Right atrium auricular region (tissue), 2 donors: Measurements from ENCODE around the gene CNGA3. TPM values are rescaled to one million over a fixed set of nuclear protein-coding genes. Genes with fewer than 3 reads are reported as not detected.
"Not testable (repeated sequence)": the region's sequence is repeated elsewhere in the genome, so short reads cannot be mapped to it uniquely, and the experiment has no call there.

Experiments used
- DNase-seq: peaks from one replicate; pipeline ENCODE4 v3.0.0-alpha.2; 2019; ENCODE audit warnings: low spot score
- H3K27ac ChIP-seq, 2 donors: fragments of 200-600 bp; sonication (generic); 1 replicate in 1 of 2; 2 replicates in 1 of 2; pipeline ENCODE4 v1.5.1; 2016 to 2019
- H3K27me3 ChIP-seq, 2 donors: fragments of 200-600 bp; sonication (generic); one replicate each; pipeline versions ENCODE4 v1.5.1 to v1.6.0; 2017 to 2019
- H3K36me3 ChIP-seq: fragments of 200-600 bp; sonication (generic); one replicate; pipeline ENCODE4 v1.5.1; 2016
- H3K4me1 ChIP-seq, 2 donors: fragments of 200-600 bp; sonication (generic); one replicate each; pipeline versions ENCODE4 v1.5.1 to v1.6.0; 2017 to 2019
- H3K4me3 ChIP-seq, 2 donors: fragments of 200-600 bp; sonication (generic); 1 replicate in 1 of 2; 2 replicates in 1 of 2; pipeline ENCODE4 v1.5.1; 2017 to 2019; ENCODE audit warnings: mild to moderate bottlenecking in 1 of 2, moderate library complexity in 1 of 2
- H3K9me3 ChIP-seq, 2 donors: fragments of 200-600 bp; sonication (generic); one replicate each; pipeline ENCODE4 v1.5.1; 2019
- CTCF ChIP-seq, 2 donors: fragments of 200-600 bp; sonication (generic); IDR thresholded peaks; one replicate each; pipeline ENCODE4 v1.5.1; 2019; ENCODE audit warnings: antibody characterized with exemption in 2 of 2
- total RNA-seq, 2 donors: library from RNA; depleted of rRNA; stranded (reverse); fragments of >200 nt; gene quantifications; one replicate each; pipeline ENCODE4 v1.1.0, GENCODE V29; 2016

Gene CNGA3
- total RNA-seq, 2 donors from 2014 or later = not detected

- no peak for TF ChIP-seq CTCF (IDR thresholded peaks at IDR 0.05)
- no peaks in the 10 kb centered on the region for H3K9me3 ChIP-seq
Measured at GRCh38 chr2:98404556-98405250, 58.4 kb downstream of the CNGA3 start.

GRCh38 chr2:98405301-98405700 lies 59.0 kb downstream of the CNGA3 start:
- Histone ChIP-seq H3K4me1 (no peaks in the 10 kb centered on the region), H3K27me3 (no peaks in the 10 kb centered on the region), H3K27ac (no peak overlapping the region), H3K36me3 (no peaks in the 10 kb centered on the region), H3K9me3 (no peaks in the 10 kb centered on the region), H3K4me3 (no peak overlapping the region)
- no peak for DNase-seq
- no peak for TF ChIP-seq CTCF (IDR thresholded peaks at IDR 0.05)

More at GRCh38 chr2:98404556-98405250, 58.4 kb downstream of the CNGA3 start:
- Histone ChIP-seq H3K36me3 (no peaks in the 10 kb centered on the region), H3K4me3 (no peak overlapping the region), H3K27me3 (no peaks in the 10 kb centered on the region), H3K27ac (no peak overlapping the region), H3K4me1 (no peaks in the 10 kb centered on the region)
- DNase-seq = no peak

GRCh38 chr2:98408155-98408554 lies 61.9 kb downstream of the CNGA3 start:
- no peaks in the 10 kb centered on the region for H3K9me3 ChIP-seq
- H3K4me3 ChIP-seq = no peak overlapping the region
- DNase-seq = no peak
- no peaks in the 10 kb centered on the region for H3K27me3 ChIP-seq
- no peaks in the 10 kb centered on the region for H3K36me3 ChIP-seq
- H3K4me1 ChIP-seq = no peaks in the 10 kb centered on the region
- no peak overlapping the region for H3K27ac ChIP-seq
- TF ChIP-seq CTCF (IDR thresholded peaks at IDR 0.05) = no peak

GRCh38 chr2:98412751-98413458 lies 66.6 kb downstream of the CNGA3 start:
- no peaks in the 10 kb centered on the region for H3K9me3 ChIP-seq
- no peaks in the 10 kb centered on the region for H3K36me3 ChIP-seq
- no peaks in the 10 kb centered on the region for H3K27me3 ChIP-seq
- peak in 1 of 2 donors; percentile 83 for TF ChIP-seq CTCF (IDR thresholded peaks at IDR 0.05)
- H3K4me3 ChIP-seq = no peak overlapping the region
- H3K4me1 ChIP-seq = no peaks in the 10 kb centered on the region
- H3K27ac ChIP-seq = no peak overlapping the region
- no peak for DNase-seq

GRCh38 chr2:98414246-98414645 lies 68.0 kb downstream of the CNGA3 start:
- not testable (repeated sequence) for H3K9me3 ChIP-seq, H3K27me3 ChIP-seq, DNase-seq, H3K4me3 ChIP-seq, H3K4me1 ChIP-seq, H3K27ac ChIP-seq, H3K36me3 ChIP-seq

- not testable (repeated sequence) for DNase-seq, H3K4me1 ChIP-seq, H3K36me3 ChIP-seq, H3K9me3 ChIP-seq, H3K4me3 ChIP-seq, H3K27me3 ChIP-seq, H3K27ac ChIP-seq
Measured at GRCh38 chr2:98415719-98416248, 69.5 kb downstream of the CNGA3 start.
